CD4-positive, alpha-beta T cell (primary cell): ENCODE measurements around the gene SLC5A3. TPM values are rescaled to one million over a fixed set of nuclear protein-coding genes. Genes with fewer than 3 reads are reported as not detected.

Experiments used
- ATAC-seq: fragments of 200-7000 bp; cut with Tn5 transposase; one replicate; pipeline ENCODE4 v1.10.0; 2022; ENCODE audit warnings: mild to moderate bottlenecking; ENCODE audit not compliant: poor library complexity
- CTCF ChIA-PET: fragments of 350-600 bp; sonication (Branson Sonifier 250); formaldehyde crosslinking; loops from one replicate; lab custom pipeline; 2021; ENCODE audit warnings: antibody characterized with exemption, inconsistent platforms; lab: Charles Lee
- POLR2A ChIA-PET: fragments of 350-600 bp; sonication (Branson Sonifier 250); formaldehyde crosslinking; loops from one replicate; lab custom pipeline; 2021; ENCODE audit warnings: antibody characterized with exemption, inconsistent platforms; lab: Charles Lee
- DNase-seq, 14 experiments: peaks; one replicate each; pipeline ENCODE4 v3.0.0-alpha.2; 2013 to 2020; ENCODE audit warnings: mixed read lengths in 2 of 14
- H3K27ac ChIP-seq, 2 donors: one replicate each; pipeline versions ENCODE4 v1.5.1 to v1.7.0; 2013; ENCODE audit warnings: low read length in 2 of 2, low read depth in 1 of 2, mild to moderate bottlenecking in 1 of 2
- H3K27me3 ChIP-seq, 2 experiments: 1 replicate in 1 of 2; 2 replicates in 1 of 2; pipeline versions ENCODE4 v1.6.1 to v1.7.0; 2013; ENCODE audit warnings: low read length in 2 of 2, control low read depth in 1 of 2, mild to moderate bottlenecking in 1 of 2, moderate library complexity in 1 of 2; ENCODE audit not compliant: insufficient read depth in 2 of 2, control insufficient read depth in 1 of 2
- H3K36me3 ChIP-seq: one replicate; pipeline ENCODE4 v1.6.1; 2013; ENCODE audit warnings: low read length, control low read depth; ENCODE audit not compliant: insufficient read depth
- H3K4me1 ChIP-seq: one replicate; pipeline ENCODE4 v1.6.1; 2013; ENCODE audit warnings: low read length, control low read depth; ENCODE audit not compliant: insufficient read depth
- H3K4me3 ChIP-seq: one replicate; pipeline ENCODE4 v1.5.1; 2013; ENCODE audit warnings: mild to moderate bottlenecking, low read length, moderate library complexity
- H3K9me3 ChIP-seq, 2 experiments: 1 replicate in 1 of 2; 2 replicates in 1 of 2; pipeline versions ENCODE4 v1.6.1 to v1.7.0; 2013; ENCODE audit warnings: low read length in 2 of 2, mild to moderate bottlenecking in 2 of 2, control low read depth in 1 of 2, moderate library complexity in 1 of 2; ENCODE audit not compliant: control insufficient read depth in 1 of 2, insufficient read depth in 1 of 2
- H3K27ac Mint-ChIP-seq: one replicate; pipeline ENCODE4 v1.8.0; 2020; ENCODE audit warnings: mixed read lengths
- H3K27me3 Mint-ChIP-seq: one replicate; pipeline ENCODE4 v1.8.0; 2021; ENCODE audit warnings: mixed read lengths
- H3K36me3 Mint-ChIP-seq: one replicate; pipeline ENCODE4 v1.8.0; 2021; ENCODE audit warnings: low read depth, mixed read lengths
- H3K4me1 Mint-ChIP-seq: one replicate; pipeline ENCODE4 v1.8.0; 2021; ENCODE audit warnings: low read depth, mixed read lengths
- H3K4me3 Mint-ChIP-seq: one replicate; pipeline ENCODE4 v1.8.0; 2020; ENCODE audit warnings: mild to moderate bottlenecking, mixed read lengths
- H3K9me3 Mint-ChIP-seq: one replicate; pipeline ENCODE4 v1.8.0; 2020; ENCODE audit warnings: mixed read lengths
- CTCF ChIP-seq: fragments of 200-600 bp; IDR thresholded peaks from one replicate; pipeline ENCODE4 v1.8.0; 2022; ENCODE audit warnings: antibody characterized with exemption, mild to moderate bottlenecking
- intact Hi-C, 2 experiments: fragments of 100-400 bp; cut with DNase I in 1 of 2; cut with micrococcal nuclease in 1 of 2; formaldehyde crosslinking; loops; one replicate each; pipeline versions ENCODE4 v1.15.1 to v1.9.0; 2023 to 2025; cut with DNase I, micrococcal nuclease
- total RNA-seq, 174 experiments: library from RNA in 2 of 174; stranded (reverse) in 2 of 174; gene quantifications; one replicate each; pipeline ENCODE4 v1.2.3 and lab custom pipeline; 2021 to 2026

Gene SLC5A3
- total RNA-seq, 2 experiments from 2014 or later = 4.6 to 4.9 TPM

GRCh38 chr21:34034369-34035014 is 38.9 kb upstream of the SLC5A3 start:
- H3K27ac ChIP-seq = no peak overlapping the region
- H3K36me3 ChIP-seq = no peaks in the 10 kb centered on the region
- DNase-seq (no peak), ATAC-seq (no peak)
- TF ChIP-seq CTCF = no peak
- H3K27me3 ChIP-seq = no peaks in the 10 kb centered on the region
- H3K4me3 ChIP-seq = no peak overlapping the region
- Mint-ChIP-seq H3K9me3 (no peaks in the 10 kb centered on the region), H3K36me3 (no peaks in the 10 kb centered on the region), H3K27ac (no peak overlapping the region), H3K27me3 (no peaks in the 10 kb centered on the region), H3K4me1 (no peaks in the 10 kb centered on the region), H3K4me3 (no peak overlapping the region)
- ChIA-PET CTCF (interaction anchor here (1.2 to 1.4 kb wide), 2 partner anchors 12 to 13 kb away, joined by 3 to 4 read pairs; no protein-coding TSS in a partner anchor), POLR2A (interaction anchor here (0.9 to 1.4 kb wide), 4 partner anchors 24 to 87 kb away, joined by 3 to 4 read pairs (median 3); no protein-coding TSS in a partner anchor)
- H3K4me1 ChIP-seq = peaks cover 4% of the 10 kb centered on the region
- no peaks in the 10 kb centered on the region for H3K9me3 ChIP-seq
- intact Hi-C loops = no loop called here

- Histone ChIP-seq H3K27me3 (no peaks in the 10 kb centered on the region), H3K4me1 (no peaks in the 10 kb centered on the region), H3K27ac (no peak overlapping the region), H3K4me3 (no peak overlapping the region), H3K36me3 (no peaks in the 10 kb centered on the region), H3K9me3 (no peaks in the 10 kb centered on the region)
- ChIA-PET CTCF (interaction anchor here (1.0 to 1.4 kb wide), 3 partner anchors 15 to 112 kb away, joined by 3 to 4 read pairs (median 3); no protein-coding TSS in a partner anchor), POLR2A (interaction anchor here (1.2 to 1.4 kb wide), 2 partner anchors 59 to 87 kb away, joined by 3 to 4 read pairs; no protein-coding TSS in a partner anchor)
- ATAC-seq = no peak
- H3K4me1 Mint-ChIP-seq = no peaks in the 10 kb centered on the region
- H3K27me3 Mint-ChIP-seq = no peaks in the 10 kb centered on the region
- no peaks in the 10 kb centered on the region for H3K9me3 Mint-ChIP-seq
- H3K36me3 Mint-ChIP-seq = no peaks in the 10 kb centered on the region
- DNase-seq = no peak
- intact Hi-C loops = no loop called here
- no peak for TF ChIP-seq CTCF
- no peak overlapping the region for H3K4me3 Mint-ChIP-seq
- no peak overlapping the region for H3K27ac Mint-ChIP-seq
These were observed 37.6 kb upstream of the SLC5A3 start for GRCh38 chr21:34035619-34036354.

- intact Hi-C loops = no loop called here
- ChIA-PET CTCF (no interaction called here), POLR2A (no interaction called here)
- H3K27ac ChIP-seq = no peak overlapping the region
- H3K4me1 ChIP-seq = no peaks in the 10 kb centered on the region
- H3K27me3 ChIP-seq = no peaks in the 10 kb centered on the region
- no peak overlapping the region for H3K27ac Mint-ChIP-seq
- no peaks in the 10 kb centered on the region for H3K9me3 Mint-ChIP-seq
- H3K9me3 ChIP-seq = no peaks in the 10 kb centered on the region
- DNase-seq (no peak), ATAC-seq (no peak)
- TF ChIP-seq CTCF = no peak
- no peak overlapping the region for H3K4me3 Mint-ChIP-seq
- H3K4me3 ChIP-seq = no peak overlapping the region
- no peaks in the 10 kb centered on the region for H3K27me3 Mint-ChIP-seq
- H3K4me1 Mint-ChIP-seq = no peaks in the 10 kb centered on the region
- H3K36me3 Mint-ChIP-seq = no peaks in the 10 kb centered on the region
- H3K36me3 ChIP-seq = no peaks in the 10 kb centered on the region
These were observed 36.2 kb upstream of the SLC5A3 start for GRCh38 chr21:34037009-34037795.
